ENCODE results near the gene BRWD1. TPM values are rescaled to one million over a fixed set of nuclear protein-coding genes. Genes with fewer than 3 reads are reported as not detected.

The BRWD1 gene
- total RNA-seq, 1 experiment from 2014 or later = 53.3 TPM

DNA sequence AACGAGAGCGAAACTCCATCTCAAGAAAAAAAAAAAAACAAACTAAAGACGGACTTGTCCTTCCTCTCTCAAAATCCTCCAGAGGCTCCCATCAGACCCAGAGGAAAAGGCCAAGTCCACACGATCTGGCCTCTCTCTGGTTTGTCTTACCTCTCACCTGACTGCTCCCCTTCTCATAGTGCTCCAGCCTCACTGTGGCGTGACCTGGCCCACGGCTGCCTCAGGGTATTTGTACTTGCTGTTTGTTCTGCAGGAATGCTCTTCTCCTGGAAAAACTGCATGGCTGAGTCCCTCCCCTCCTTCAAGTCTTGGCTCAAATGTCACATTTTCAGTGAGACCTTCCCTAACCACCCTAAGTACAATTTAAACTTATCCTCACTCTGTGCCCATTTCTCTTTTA lies 8.0 kb upstream of the BRWD1 start (continued):
- TF ChIP-seq, protein P1, sequence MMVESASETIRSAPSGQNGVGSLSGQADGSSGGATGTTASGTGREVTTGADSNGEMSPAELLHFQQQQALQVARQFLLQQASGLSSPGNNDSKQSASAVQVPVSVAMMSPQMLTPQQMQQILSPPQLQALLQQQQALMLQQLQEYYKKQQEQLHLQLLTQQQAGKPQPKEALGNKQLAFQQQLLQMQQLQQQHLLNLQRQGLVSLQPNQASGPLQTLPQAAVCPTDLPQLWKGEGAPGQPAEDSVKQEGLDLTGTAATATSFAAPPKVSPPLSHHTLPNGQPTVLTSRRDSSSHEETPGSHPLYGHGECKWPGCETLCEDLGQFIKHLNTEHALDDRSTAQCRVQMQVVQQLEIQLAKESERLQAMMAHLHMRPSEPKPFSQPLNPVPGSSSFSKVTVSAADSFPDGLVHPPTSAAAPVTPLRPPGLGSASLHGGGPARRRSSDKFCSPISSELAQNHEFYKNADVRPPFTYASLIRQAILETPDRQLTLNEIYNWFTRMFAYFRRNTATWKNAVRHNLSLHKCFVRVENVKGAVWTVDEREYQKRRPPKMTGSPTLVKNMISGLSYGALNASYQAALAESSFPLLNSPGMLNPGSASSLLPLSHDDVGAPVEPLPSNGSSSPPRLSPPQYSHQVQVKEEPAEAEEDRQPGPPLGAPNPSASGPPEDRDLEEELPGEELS (CRISPR knock-in tag; IDR thresholded peaks at IDR 0.05) = no peak
- no peak for TF ChIP-seq ZNF232 (CRISPR knock-in tag; IDR thresholded peaks at IDR 0.05)
- TF ChIP-seq, protein P2, sequence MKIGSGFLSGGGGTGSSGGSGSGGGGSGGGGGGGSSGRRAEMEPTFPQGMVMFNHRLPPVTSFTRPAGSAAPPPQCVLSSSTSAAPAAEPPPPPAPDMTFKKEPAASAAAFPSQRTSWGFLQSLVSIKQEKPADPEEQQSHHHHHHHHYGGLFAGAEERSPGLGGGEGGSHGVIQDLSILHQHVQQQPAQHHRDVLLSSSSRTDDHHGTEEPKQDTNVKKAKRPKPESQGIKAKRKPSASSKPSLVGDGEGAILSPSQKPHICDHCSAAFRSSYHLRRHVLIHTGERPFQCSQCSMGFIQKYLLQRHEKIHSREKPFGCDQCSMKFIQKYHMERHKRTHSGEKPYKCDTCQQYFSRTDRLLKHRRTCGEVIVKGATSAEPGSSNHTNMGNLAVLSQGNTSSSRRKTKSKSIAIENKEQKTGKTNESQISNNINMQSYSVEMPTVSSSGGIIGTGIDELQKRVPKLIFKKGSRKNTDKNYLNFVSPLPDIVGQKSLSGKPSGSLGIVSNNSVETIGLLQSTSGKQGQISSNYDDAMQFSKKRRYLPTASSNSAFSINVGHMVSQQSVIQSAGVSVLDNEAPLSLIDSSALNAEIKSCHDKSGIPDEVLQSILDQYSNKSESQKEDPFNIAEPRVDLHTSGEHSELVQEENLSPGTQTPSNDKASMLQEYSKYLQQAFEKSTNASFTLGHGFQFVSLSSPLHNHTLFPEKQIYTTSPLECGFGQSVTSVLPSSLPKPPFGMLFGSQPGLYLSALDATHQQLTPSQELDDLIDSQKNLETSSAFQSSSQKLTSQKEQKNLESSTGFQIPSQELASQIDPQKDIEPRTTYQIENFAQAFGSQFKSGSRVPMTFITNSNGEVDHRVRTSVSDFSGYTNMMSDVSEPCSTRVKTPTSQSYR (CRISPR knock-in tag; IDR thresholded peaks at IDR 0.05) = no peak

- no peaks in the 10 kb centered on the region for H3K9me3 Mint-ChIP-seq
- DNase-seq (ENCODE audit: low spot score) (no peak), ATAC-seq (no peak; the same call in 1 of the 2 replicates)
- H3K27ac Mint-ChIP-seq = no peak overlapping the region
- no peak for TF ChIP-seq ZNF396 (CRISPR knock-in tag; IDR thresholded peaks at IDR 0.05; ENCODE audit: borderline replicate concordance)
- no peak for TF ChIP-seq ZNF219 (CRISPR knock-in tag; IDR thresholded peaks at IDR 0.05; ENCODE audit: borderline replicate concordance)
- no peak for TF ChIP-seq ZBTB21 (CRISPR knock-in tag; IDR thresholded peaks at IDR 0.05; ENCODE audit: borderline replicate concordance)
- TF ChIP-seq, protein P3, sequence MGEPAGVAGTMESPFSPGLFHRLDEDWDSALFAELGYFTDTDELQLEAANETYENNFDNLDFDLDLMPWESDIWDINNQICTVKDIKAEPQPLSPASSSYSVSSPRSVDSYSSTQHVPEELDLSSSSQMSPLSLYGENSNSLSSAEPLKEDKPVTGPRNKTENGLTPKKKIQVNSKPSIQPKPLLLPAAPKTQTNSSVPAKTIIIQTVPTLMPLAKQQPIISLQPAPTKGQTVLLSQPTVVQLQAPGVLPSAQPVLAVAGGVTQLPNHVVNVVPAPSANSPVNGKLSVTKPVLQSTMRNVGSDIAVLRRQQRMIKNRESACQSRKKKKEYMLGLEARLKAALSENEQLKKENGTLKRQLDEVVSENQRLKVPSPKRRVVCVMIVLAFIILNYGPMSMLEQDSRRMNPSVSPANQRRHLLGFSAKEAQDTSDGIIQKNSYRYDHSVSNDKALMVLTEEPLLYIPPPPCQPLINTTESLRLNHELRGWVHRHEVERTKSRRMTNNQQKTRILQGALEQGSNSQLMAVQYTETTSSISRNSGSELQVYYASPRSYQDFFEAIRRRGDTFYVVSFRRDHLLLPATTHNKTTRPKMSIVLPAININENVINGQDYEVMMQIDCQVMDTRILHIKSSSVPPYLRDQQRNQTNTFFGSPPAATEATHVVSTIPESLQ (CRISPR knock-in tag; IDR thresholded peaks at IDR 0.05) = no peak
- no peak for TF ChIP-seq CBFB (CRISPR knock-in tag; IDR thresholded peaks at IDR 0.05; ENCODE audit: low read depth)
- TF ChIP-seq ZNF416 (CRISPR knock-in tag; IDR thresholded peaks at IDR 0.05) = no peak
- TF ChIP-seq RORB (CRISPR knock-in tag; IDR thresholded peaks at IDR 0.05) = no peak
- TF ChIP-seq NFYB (CRISPR knock-in tag; conservative IDR thresholded peaks at IDR 0.05; ENCODE audit: low read depth) = no peak
- no peak overlapping the region for H3K4me3 Mint-ChIP-seq
- H3K4me1 Mint-ChIP-seq = no peaks in the 10 kb centered on the region; the same call in 1 of the 2 replicates
- ChIA-PET POLR2A (no interaction called here), CTCF (no interaction called here)
- H3K27me3 Mint-ChIP-seq (ENCODE audit: low read depth) = no peaks in the 10 kb centered on the region
- H3K36me3 Mint-ChIP-seq = no peaks in the 10 kb centered on the region
Measured at GRCh38 chr21:39319814-39320332, 6.4 kb upstream of the BRWD1 start.

- Mint-ChIP-seq H3K4me3 (no peak overlapping the region), H3K4me1 (peaks cover 4% of the 10 kb centered on the region), H3K27me3 (ENCODE audit: low read depth) (no peaks in the 10 kb centered on the region), H3K36me3 (no peaks in the 10 kb centered on the region), H3K9me3 (no peaks in the 10 kb centered on the region), H3K27ac (no peak overlapping the region)
- POLR2A ChIA-PET = no interaction called here
- DNase-seq (ENCODE audit: low spot score) (no peak), ATAC-seq (no peak)
- CTCF ChIA-PET = no interaction called here
- TF ChIP-seq ZMAT4 (CRISPR knock-in tag; IDR thresholded peaks at IDR 0.05) (no peak), GRHL2 (CRISPR knock-in tag; IDR thresholded peaks at IDR 0.05; ENCODE audit: insufficient replicate concordance, severe bottlenecking) (no peak), MYBL2 (CRISPR knock-in tag; IDR thresholded peaks at IDR 0.05) (no peak), ZNF396 (CRISPR knock-in tag; IDR thresholded peaks at IDR 0.05; ENCODE audit: borderline replicate concordance) (no peak), GTF2I (CRISPR knock-in tag; conservative IDR thresholded peaks at IDR 0.05) (no peak), HMGA2 (CRISPR knock-in tag; IDR thresholded peaks at IDR 0.05) (no peak), FOXP1 (CRISPR knock-in tag; IDR thresholded peaks at IDR 0.05; ENCODE audit: borderline replicate concordance) (no peak), FOXJ3 (CRISPR knock-in tag; IDR thresholded peaks at IDR 0.05; ENCODE audit: borderline replicate concordance) (no peak), IRF1 (CRISPR knock-in tag; IDR thresholded peaks at IDR 0.05) (no peak), SP1 (CRISPR knock-in tag; conservative IDR thresholded peaks at IDR 0.05) (no peak), ESRRA (CRISPR knock-in tag; IDR thresholded peaks at IDR 0.05; ENCODE audit: borderline replicate concordance) (no peak), RORB (CRISPR knock-in tag; IDR thresholded peaks at IDR 0.05) (no peak), ZNF138 (CRISPR knock-in tag; conservative IDR thresholded peaks at IDR 0.05) (no peak), ZNF671 (CRISPR knock-in tag; IDR thresholded peaks at IDR 0.05) (no peak), ZNF219 (CRISPR knock-in tag; IDR thresholded peaks at IDR 0.05; ENCODE audit: borderline replicate concordance) (no peak), EMX1 (CRISPR knock-in tag; IDR thresholded peaks at IDR 0.05) (no peak)
- TF ChIP-seq, protein P4, sequence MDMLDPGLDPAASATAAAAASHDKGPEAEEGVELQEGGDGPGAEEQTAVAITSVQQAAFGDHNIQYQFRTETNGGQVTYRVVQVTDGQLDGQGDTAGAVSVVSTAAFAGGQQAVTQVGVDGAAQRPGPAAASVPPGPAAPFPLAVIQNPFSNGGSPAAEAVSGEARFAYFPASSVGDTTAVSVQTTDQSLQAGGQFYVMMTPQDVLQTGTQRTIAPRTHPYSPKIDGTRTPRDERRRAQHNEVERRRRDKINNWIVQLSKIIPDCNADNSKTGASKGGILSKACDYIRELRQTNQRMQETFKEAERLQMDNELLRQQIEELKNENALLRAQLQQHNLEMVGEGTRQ (CRISPR knock-in tag; IDR thresholded peaks at IDR 0.05) = no peak
Measured at GRCh38 chr21:39319251-39319756, 5.9 kb upstream of the BRWD1 start.

Measured in WTC11 (cell line).